ENCODE measurements around the gene MAPK10. TPM values are rescaled to one million over a fixed set of nuclear protein-coding genes. Genes with fewer than 3 reads are reported as not detected.

The MAPK10 gene
- total RNA-seq, 2 experiments from 2014 or later, result not detected

DNA sequence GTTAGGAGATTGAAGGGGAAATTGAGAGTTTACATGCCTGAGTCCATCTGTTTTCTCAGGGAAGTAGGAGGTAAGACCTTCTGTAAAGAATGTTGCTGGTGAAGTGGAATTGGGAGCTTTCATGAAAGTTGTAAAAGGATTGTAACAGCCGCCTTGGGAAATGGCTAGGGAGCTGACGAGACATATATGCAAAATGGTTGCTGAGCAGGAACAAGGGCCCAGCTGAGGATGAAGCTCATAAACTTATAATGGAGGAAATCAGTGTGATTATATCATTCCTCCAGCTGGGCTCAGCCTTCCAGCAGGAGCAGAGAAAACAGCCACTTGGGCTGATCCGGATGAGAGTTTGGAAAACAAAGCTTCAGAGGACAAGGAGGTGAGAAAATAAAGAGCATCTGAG is 208.7 kb downstream of the MAPK10 start:
- Mint-ChIP-seq H3K4me3 (no peak overlapping the region), H3K9me3 (no peaks in the 10 kb centered on the region), H3K27ac (no peak overlapping the region), H3K36me3 (ENCODE audit: low read depth) (no peaks in the 10 kb centered on the region), H3K4me1 (ENCODE audit: low read depth) (no peaks in the 10 kb centered on the region), H3K27me3 (no peaks in the 10 kb centered on the region)
- POLR2A ChIA-PET, result no interaction called here
- TF ChIP-seq CTCF (IDR thresholded peaks at IDR 0.05), result no peak
- DNase-seq (no peak), ATAC-seq (no peak)
- CTCF ChIA-PET, result no interaction called here
- intact Hi-C loops (cut with micrococcal nuclease), result no loop called here

DNA sequence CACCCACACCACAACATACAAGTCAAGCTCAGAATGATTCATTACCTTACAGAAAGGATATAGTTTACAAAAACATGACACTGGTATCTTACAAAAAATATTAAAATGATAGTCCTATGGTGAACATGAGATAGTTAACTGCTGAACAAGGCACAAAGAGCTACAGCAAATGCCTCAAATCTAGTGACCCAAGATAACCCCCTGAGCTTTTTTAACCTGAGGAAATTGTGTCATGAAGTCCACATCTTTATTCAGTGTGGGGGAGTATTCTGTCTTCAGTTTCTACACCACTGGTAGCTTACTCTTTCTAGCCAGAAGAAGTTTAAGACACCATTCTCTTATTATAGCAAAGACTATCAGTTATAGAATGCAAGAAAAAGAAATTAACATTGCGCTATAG is 218.7 kb downstream of the MAPK10 start:
- ATAC-seq, result no peak
- CTCF ChIA-PET, result no interaction called here
- POLR2A ChIA-PET, result interaction anchor here (0.6 kb wide), 1 partner anchor 1570 kb away, joined by 4 read pairs; no protein-coding TSS in a partner anchor

DNA sequence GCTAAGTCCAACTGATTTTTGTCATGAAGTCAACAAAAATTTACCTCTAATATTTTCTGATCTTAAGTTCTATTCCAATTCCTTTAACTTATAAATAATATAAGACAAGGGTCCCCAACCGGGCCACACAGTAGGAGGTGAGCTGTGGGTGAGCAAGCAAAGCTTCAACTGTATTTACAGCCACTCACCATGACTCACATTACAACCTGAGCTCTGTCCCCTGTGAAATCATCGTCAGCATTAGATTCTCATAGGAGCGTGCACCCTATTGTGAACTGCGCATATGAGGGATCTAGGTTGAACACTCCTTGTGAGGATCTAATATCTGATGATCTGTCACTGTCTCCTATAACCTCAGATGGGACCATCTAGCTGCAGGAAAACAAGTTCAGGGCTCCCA is 227.4 kb downstream of the MAPK10 start:
- DNase-seq (no peak), ATAC-seq (no peak)
- H3K4me1 Mint-ChIP-seq (ENCODE audit: low read depth), result no peaks in the 10 kb centered on the region
- H3K36me3 Mint-ChIP-seq (ENCODE audit: low read depth), result no peaks in the 10 kb centered on the region
- TF ChIP-seq CTCF (IDR thresholded peaks at IDR 0.05), result no peak
- intact Hi-C loops (cut with micrococcal nuclease), result no loop called here
- H3K4me3 Mint-ChIP-seq, result no peak overlapping the region
- no peaks in the 10 kb centered on the region for H3K27me3 Mint-ChIP-seq
- peaks cover 2% of the 10 kb centered on the region for H3K9me3 Mint-ChIP-seq
- no peak overlapping the region for H3K27ac Mint-ChIP-seq
- CTCF ChIA-PET, result interaction anchor here (1.1 kb wide), 1 partner anchor 10 kb away, joined by 3 read pairs; no protein-coding TSS in a partner anchor
- POLR2A ChIA-PET, result no interaction called here

More for the DNA sequence above, 218.7 kb downstream of the MAPK10 start:
- no peak for DNase-seq
- Mint-ChIP-seq H3K27me3 (no peaks in the 10 kb centered on the region), H3K27ac (no peak overlapping the region), H3K4me1 (ENCODE audit: low read depth) (no peaks in the 10 kb centered on the region), H3K4me3 (no peak overlapping the region), H3K9me3 (peaks cover 3% of the 10 kb centered on the region), H3K36me3 (ENCODE audit: low read depth) (no peaks in the 10 kb centered on the region)
- no peak for TF ChIP-seq CTCF (IDR thresholded peaks at IDR 0.05)
- intact Hi-C loops (cut with micrococcal nuclease), result no loop called here

GRCh38 chr4:86131456-86131855 is 228.4 kb downstream of the MAPK10 start:
- no peaks in the 10 kb centered on the region for H3K27me3 Mint-ChIP-seq
- H3K4me1 Mint-ChIP-seq (ENCODE audit: low read depth), result no peaks in the 10 kb centered on the region
- POLR2A ChIA-PET, result no interaction called here
- intact Hi-C loops (cut with micrococcal nuclease), result no loop called here
- ATAC-seq, result no peak
- no peak overlapping the region for H3K27ac Mint-ChIP-seq
- CTCF ChIA-PET, result interaction anchor here (1.1 kb wide), 1 partner anchor 11 kb away, joined by 3 read pairs; no protein-coding TSS in a partner anchor
- no peak for DNase-seq
- H3K9me3 Mint-ChIP-seq, result no peaks in the 10 kb centered on the region
- no peak overlapping the region for H3K4me3 Mint-ChIP-seq
- no peak for TF ChIP-seq CTCF (IDR thresholded peaks at IDR 0.05)
- H3K36me3 Mint-ChIP-seq (ENCODE audit: low read depth), result no peaks in the 10 kb centered on the region

GRCh38 chr4:86130160-86130933 is 229.5 kb downstream of the MAPK10 start:
- ChIA-PET POLR2A (no interaction called here), CTCF (no interaction called here)
- intact Hi-C loops (cut with micrococcal nuclease), result no loop called here
- H3K4me1 Mint-ChIP-seq (ENCODE audit: low read depth), result no peaks in the 10 kb centered on the region
- no peaks in the 10 kb centered on the region for H3K9me3 Mint-ChIP-seq
- ATAC-seq (no peak), DNase-seq (no peak)
- H3K36me3 Mint-ChIP-seq (ENCODE audit: low read depth), result no peaks in the 10 kb centered on the region
- H3K27ac Mint-ChIP-seq, result no peak overlapping the region
- no peaks in the 10 kb centered on the region for H3K27me3 Mint-ChIP-seq
- no peak overlapping the region for H3K4me3 Mint-ChIP-seq
- TF ChIP-seq CTCF (IDR thresholded peaks at IDR 0.05), result no peak

Data from activated CD8-positive, alpha-beta T cell treated with anti-CD3 and anti-CD28 coated beads for 36 hours (primary cell).